ENCODE results near the gene COTL1. TPM values are rescaled to one million over a fixed set of nuclear protein-coding genes. Genes with fewer than 3 reads are reported as not detected.
"Not testable (repeated sequence)": the region's sequence is repeated elsewhere in the genome, so short reads cannot be mapped to it uniquely, and the experiment has no call there.

The COTL1 gene
- total RNA-seq, 1 experiment from 2014 or later, result 85.8 TPM

- DNase-seq (ENCODE audit: low read depth), result peak; percentile 55
These were observed 25.8 kb upstream of the COTL1 start for GRCh38 chr16:84643674-84644073.

GRCh38 chr16:84643180-84643583, 25.3 kb upstream of the COTL1 start:
- DNase-seq (ENCODE audit: low read depth), result peak; percentile 94

- DNase-seq (ENCODE audit: low read depth), result no peak
These were observed 23.9 kb upstream of the COTL1 start for GRCh38 chr16:84641643-84642358.

GRCh38 chr16:84640145-84640544, 22.3 kb upstream of the COTL1 start:
- no peak for DNase-seq (ENCODE audit: low read depth)

- DNase-seq (ENCODE audit: low read depth), result no peak
These were observed 20.4 kb upstream of the COTL1 start for GRCh38 chr16:84638231-84638806.

- DNase-seq (ENCODE audit: low read depth), result no peak
These were observed 19.8 kb upstream of the COTL1 start for GRCh38 chr16:84637709-84638108.

GRCh38 chr16:84635702-84636101, 17.8 kb upstream of the COTL1 start:
- DNase-seq (ENCODE audit: low read depth), result no peak

- DNase-seq (ENCODE audit: low read depth), result no peak
These were observed 15.7 kb upstream of the COTL1 start for GRCh38 chr16:84633622-84634021.

GRCh38 chr16:84632862-84633261, 15.0 kb upstream of the COTL1 start:
- not testable (repeated sequence) for DNase-seq (ENCODE audit: low read depth)

- no peak for DNase-seq (ENCODE audit: low read depth)
These were observed 14.0 kb upstream of the COTL1 start for GRCh38 chr16:84631886-84632285.

GRCh38 chr16:84631153-84631466, 13.2 kb upstream of the COTL1 start:
- no peak for DNase-seq (ENCODE audit: low read depth)

GRCh38 chr16:84630446-84631152, 12.7 kb upstream of the COTL1 start:
- DNase-seq (ENCODE audit: low read depth), result no peak

- DNase-seq (ENCODE audit: low read depth), result no peak
These were observed 12.1 kb upstream of the COTL1 start for GRCh38 chr16:84630009-84630408.

GRCh38 chr16:84629580-84629979, 11.7 kb upstream of the COTL1 start:
- no peak for DNase-seq (ENCODE audit: low read depth)

- DNase-seq (ENCODE audit: low read depth), result no peak
These were observed 10.4 kb upstream of the COTL1 start for GRCh38 chr16:84628226-84628731.

- no peak for DNase-seq (ENCODE audit: low read depth)
These were observed 7.7 kb upstream of the COTL1 start for GRCh38 chr16:84625556-84625955.

- not testable (repeated sequence) for DNase-seq (ENCODE audit: low read depth)
These were observed 3.0 kb upstream of the COTL1 start for GRCh38 chr16:84620913-84621312.

GRCh38 chr16:84618581-84619460, 943 bp upstream of the COTL1 start:
- DNase-seq (ENCODE audit: low read depth), result peak; percentile 87

- DNase-seq (ENCODE audit: low read depth), result no peak
These were observed 662 bp downstream of the COTL1 start for GRCh38 chr16:84617041-84617790.

- DNase-seq (ENCODE audit: low read depth), result no peak
These were observed 1.4 kb downstream of the COTL1 start for GRCh38 chr16:84616515-84616914.
